ENCODE data around the gene PDGFA.
A peak's percentile ranks its signal among the peaks of the same experiment; 100 is the strongest.

PDGFA gene

DNA sequence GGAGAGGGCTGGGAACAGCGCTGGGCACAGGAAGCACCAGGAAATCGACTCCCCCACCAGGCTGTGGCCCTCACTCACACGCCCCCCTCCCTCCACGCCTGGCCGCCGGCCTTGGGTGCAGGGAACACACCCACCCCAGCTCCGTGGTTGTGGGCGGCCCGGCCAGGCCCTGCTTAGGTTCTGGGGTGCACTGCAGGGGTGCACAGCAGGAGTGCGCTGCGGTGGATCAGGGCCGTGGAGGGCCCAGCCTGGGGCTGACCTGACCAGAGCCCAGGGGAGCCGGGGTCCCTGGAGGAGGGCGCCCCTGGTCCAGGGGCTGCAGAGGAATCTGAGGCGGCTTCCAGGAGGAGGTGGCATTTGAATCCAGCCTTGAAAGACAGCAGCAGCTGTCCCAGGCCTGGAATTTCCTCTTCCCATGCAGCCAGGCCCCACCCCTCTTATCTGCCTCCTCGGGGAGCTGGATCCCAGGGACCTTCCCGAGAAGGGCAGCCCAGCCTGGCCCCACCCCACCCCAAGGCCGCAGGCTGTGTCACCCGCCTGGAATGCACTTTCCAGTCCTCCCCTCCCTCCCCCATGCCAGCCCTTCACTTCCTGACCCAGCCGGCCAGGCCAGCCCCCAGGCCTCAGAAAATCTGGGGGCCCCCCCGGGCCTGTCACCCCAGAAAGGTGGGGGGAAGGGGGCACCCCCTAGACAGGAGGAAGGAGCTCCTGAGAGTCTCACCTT, 18.4 kb upstream of the PDGFA start:
- peak; percentile 92 for DNase-seq (ENCODE audit: low read depth, low spot score)

DNA sequence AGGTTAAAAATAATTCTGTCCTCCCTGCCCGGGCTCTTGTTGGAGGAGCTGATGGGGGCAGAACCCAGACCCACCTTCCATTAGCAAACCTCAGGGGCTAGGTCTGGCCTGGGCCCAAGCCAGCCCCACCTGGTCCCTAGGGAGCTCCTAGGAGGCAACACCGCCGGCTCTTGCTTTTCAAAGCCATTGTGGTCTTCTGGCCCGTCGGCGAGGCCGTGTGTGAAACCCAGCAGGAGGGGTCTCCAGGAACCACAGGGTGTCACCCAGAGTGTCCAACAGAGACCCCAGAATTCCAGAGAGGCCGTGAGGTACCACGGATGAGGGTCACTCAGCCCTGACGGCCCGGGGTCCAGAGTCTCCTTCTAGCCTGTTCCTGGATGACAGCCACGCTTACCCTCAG, 16.6 kb upstream of the PDGFA start:
- DNase-seq (ENCODE audit: low read depth, low spot score) = no peak

DNA sequence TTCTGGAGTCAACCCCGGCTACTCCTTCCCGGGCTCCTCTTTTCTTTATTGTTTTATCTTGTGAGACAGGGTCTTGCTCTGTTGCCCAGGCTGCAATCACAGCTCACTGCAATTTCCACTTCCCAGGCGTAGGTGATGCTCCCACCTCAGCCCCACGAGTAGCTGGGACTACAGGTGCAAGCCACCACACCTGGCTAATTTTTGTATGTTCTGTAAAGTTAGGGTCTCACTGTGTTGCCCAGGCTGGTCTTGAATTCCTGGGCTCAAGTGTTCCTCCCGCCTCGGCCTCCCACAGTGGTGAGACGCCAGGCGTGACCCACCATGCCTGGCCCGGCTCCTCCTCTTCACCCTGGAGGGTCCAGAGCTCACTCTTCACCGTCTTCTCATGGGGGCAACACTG, 15.3 kb upstream of the PDGFA start:
- no peak for DNase-seq (ENCODE audit: low read depth, low spot score)

DNA sequence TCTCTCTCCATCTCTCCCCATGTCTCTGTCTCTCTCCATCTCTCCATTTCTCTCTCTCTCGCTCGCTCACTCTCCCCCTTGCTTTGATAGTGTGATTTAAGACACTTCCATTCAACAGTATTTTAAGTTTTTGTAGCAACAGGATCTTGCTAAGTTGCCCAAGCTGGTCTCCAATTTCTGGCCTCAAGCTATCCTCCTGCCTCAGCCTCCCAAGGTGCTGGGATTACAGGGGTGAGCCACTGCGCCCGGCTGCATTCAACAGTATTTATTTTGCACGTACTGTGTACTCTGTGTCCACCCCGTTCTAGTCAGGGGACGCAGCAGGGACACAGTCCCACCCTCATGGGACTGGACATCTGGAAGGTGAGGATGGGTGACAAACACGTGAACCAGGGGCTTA, 14.4 kb upstream of the PDGFA start:
- DNase-seq (ENCODE audit: low read depth, low spot score) = no peak

GRCh38 chr7:533266-533665, 13.6 kb upstream of the PDGFA start:
- no peak for DNase-seq (ENCODE audit: low read depth, low spot score)

GRCh38 chr7:532379-533143, 12.9 kb upstream of the PDGFA start:
- DNase-seq (ENCODE audit: low read depth, low spot score) = no peak

DNA sequence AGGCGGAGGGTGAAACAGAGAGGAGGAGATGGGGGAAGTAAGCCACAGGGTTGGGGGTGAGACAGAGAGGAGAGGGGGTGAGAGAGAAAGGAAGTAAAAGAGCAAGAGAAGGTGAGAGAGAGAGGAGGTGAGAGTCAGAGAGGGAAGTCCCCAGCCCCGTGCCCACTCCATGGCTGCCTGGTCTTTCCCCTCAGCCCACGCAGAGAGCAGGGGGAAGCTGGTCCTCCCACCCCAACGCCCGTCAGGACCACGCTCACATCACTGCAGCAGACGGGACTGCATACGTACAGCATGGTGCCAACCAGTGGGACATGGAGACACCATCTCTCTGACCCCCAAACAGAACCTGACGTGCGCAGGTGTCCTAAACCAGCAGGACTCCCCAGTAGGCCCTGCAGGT, 12.1 kb upstream of the PDGFA start:
- no peak for DNase-seq (ENCODE audit: low read depth, low spot score)

DNA sequence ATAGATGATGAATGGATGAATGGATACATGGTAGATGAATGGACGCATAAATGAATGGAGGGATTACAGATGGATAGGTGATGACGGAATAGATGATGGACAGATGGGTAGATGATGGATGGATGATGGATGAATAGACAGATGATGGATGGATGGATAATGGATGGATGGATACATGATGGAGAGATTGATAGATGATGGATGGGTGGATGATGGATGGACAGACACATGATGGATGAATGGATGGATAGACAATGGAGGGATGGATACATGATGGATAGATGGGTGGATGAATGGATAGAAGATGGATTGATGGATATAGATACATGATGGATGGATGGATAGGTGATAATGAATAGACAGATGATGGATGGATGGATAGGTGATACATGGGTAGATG, 8.8 kb upstream of the PDGFA start:
- no peak for DNase-seq (ENCODE audit: low read depth, low spot score)

DNA sequence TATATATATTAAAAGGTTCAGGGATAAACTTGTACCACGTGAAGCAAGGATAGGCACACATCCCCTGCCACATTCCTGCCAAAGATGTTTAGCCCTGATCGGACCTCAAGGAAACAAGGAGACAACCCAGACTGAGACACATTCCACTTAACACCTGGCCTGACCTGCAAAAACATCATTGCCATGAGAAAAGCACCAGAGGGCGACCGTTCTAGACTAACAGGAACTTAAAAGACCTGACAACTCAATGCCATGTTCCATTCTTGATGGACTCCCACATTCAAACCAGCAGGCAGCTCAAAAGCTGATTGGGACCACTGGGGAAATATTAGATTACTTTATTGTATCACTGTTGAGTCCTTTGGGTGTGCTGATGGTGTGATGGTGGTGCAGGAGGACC, 8.1 kb upstream of the PDGFA start:
- no peak for DNase-seq (ENCODE audit: low read depth, low spot score)

- DNase-seq (ENCODE audit: low read depth, low spot score) = no peak
Measured at GRCh38 chr7:526460-527034, 6.9 kb upstream of the PDGFA start.

DNA sequence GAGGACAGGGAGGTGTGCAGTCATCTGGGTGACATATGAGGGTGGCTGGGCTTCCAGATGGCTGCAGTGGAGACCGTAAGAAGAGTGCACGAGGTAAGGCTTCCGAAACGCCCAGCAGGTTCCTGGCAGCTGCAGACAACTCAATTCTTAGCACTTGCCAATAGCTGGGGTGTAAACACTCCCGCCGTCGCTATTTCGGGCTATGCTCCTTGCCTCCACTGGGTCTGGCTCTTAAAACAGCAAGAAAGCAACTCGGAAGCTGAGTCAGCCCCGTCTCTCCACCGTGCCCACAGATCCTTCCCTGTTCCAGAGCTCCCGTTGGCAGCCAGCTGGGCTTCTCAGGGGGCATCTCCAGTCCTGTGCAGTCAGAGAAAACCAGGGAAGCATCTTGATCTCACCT, 6.1 kb upstream of the PDGFA start:
- no peak for DNase-seq (ENCODE audit: low read depth, low spot score)

DNA sequence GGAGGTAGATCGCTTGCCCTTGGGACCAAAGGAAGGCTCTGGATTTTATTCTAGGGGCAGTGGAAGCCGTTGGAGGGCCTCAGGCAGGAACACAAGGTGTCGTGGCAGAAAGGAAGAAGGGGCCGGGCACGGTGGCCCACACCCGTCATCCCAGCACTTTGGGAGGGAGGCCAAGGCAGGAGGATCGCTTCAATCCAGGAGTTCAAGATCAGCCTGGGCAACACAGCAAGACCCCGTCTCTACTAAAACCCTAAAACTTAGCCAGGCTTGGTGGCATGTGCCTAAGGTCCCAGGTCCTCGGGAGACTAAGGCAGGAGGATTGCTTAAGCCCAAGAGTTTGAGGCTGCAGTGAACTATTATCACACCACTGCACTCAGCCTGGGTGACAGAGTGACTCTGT, 5.2 kb upstream of the PDGFA start:
- DNase-seq (ENCODE audit: low read depth, low spot score) = no peak

- DNase-seq (ENCODE audit: low read depth, low spot score) = no peak
Measured at GRCh38 chr7:523347-524336, 4.0 kb upstream of the PDGFA start.

DNA sequence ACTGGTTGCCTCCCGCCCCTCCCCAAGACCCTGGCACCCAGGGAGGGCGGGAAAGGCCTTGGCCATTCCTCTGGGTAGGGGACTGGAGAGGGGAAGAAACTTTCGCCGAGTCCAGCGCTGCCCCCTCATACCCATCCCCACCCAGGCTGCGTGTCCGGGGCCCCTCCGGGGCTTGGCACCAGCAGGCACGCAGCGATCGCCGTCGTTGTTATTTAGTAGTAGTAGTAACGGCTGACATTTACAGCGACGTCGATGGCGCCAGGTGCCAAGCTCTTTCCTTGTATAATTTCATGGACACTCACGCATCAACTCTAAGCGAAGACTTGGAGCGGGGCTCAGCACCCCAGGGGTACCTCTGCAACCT, 3.3 kb upstream of the PDGFA start:
- DNase-seq (ENCODE audit: low read depth, low spot score) = no peak

DNA sequence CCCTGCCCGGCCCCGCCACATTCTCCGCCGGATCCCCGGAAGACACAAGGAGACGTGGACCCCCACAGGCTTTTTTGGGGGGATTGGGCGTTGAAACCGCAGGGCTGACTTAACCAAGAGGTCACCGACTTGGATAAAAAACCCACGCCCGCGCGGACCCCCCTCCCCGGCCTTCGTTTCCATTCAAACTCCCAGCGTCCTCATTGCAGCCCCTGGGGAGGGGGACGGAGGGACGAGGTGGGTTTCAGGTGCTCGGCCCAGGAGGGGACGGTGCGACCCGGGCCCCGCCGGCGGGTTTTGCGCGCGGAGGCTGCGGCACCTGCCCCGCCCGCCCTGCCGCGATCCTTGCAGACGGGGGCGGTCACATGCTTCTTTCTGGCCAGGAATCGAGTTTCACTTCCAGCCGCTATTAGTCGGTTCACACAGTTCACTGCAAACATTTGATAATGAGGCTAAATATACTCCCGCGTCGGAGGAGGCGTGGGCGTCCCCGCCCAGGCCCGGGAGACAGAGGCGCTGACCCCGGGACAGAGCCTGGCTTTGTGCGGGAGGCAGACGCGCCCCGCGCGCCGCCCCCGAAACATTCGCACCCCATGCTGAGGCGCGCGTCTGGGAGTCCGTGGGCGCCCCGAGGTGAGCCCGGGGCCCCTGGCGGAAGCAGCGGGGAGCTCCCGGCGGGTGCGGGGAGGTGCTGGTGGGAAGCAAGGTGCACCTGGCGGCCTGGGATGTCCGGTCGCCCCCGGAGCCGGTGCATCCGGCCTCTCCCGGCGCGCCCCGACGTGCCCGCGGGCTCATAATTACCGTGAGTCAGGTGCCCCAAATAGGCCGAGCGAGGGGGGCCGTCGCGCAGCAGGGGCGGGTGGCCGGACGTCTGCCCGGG, 2.7 kb upstream of the PDGFA start:
- peak; percentile 55 for DNase-seq (ENCODE audit: low read depth, low spot score)

- no peak for DNase-seq (ENCODE audit: low read depth, low spot score)
Measured at GRCh38 chr7:521221-522070, 1.8 kb upstream of the PDGFA start.

DNA sequence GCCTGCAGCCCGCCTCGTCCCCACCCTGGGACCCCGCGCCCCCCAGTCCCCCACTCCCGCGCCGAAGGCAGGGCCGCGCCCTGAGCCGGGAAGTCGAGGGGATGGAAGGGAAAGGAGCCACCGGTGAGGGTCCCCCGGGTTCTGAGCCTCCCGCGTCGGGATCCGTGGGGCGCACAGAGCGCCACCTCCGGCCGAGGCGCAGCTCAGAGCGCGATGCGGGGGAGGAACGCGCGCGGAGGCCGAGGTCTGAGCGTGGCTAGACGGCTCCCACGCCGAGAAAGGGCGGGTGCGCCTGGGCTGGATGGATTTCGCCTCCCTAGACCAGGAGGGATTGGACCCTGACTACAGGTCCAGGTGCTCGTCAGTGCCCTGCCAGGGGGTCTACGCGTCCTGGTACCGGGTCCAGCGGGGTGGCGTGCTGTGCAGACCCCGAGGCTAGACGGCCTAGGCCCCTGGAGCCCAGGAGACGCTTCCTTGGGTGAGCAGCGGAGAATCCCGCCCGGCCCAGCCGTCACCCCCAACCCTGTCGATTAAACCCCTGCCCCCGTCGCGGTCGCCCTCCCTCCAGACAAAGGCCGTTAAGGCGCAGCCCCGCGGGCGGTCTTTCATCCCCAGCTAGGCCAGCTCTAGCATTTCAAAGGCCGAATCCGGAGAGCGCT, 986 bp upstream of the PDGFA start:
- peak; percentile 61 for DNase-seq (ENCODE audit: low read depth, low spot score)

DNA sequence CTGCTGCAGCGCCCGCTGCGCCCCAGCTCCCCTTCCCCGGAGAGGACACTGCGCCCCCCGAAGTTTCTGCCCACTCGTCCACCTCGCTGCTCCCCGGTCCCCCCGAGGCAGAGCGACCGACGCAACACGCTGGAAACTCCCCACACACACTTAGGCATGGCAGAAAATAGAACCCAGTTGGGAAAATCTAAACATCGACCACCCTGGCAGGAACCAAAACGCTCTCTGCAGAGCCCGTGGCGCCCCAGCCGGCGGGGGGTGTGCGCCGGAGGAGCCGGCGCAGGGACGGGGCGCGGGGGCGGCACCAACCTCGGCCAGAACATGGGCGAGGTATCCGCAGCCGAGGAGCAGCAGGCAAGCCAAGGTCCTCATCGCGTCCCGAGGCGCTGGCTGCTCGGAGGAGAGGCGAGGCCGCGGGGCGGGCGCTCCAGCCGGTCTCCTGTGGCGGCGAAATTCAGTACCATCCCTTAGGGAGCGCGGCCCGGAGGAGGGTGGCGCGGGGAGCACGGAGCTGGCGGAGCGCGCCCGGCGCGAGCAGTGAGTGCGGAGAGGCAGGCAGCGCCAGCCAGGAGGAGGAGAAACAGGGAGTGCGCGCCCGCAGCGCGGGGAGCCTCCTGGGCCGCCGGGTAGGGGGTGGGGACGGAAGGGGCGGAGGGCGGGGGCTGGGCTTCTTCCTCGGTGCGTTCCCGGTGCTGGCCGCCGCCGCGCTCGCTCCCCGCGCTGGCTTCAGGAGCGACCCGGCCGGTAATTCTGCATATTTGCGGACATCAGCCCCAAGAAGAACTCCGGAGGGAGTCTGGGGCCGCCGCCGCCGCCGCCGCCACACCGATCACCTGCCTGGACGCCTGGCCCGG, 789 bp downstream of the PDGFA start:
- peak; percentile 73 for DNase-seq (ENCODE audit: low read depth, low spot score)

Data from ELF-1 (cell line).